Right lobe of liver (tissue), 4 donors: ENCODE measurements around the gene ETF1.
"Not testable (repeated sequence)": the region's sequence is repeated elsewhere in the genome, so short reads cannot be mapped to it uniquely, and the experiment has no call there.

Experiments used
- CTCF ChIP-seq, 4 donors: fragments of 200-600 bp in 3 of 4; fragments of 450-650 bp in 1 of 4; IDR thresholded peaks; one replicate each; pipeline versions ENCODE4 v1.5.1 to v1.8.0; 2016 to 2022; ENCODE audit warnings: antibody characterized with exemption in 4 of 4, mild to moderate bottlenecking in 2 of 4
- POLR2A ChIP-seq: fragments of 450-650 bp; IDR thresholded peaks from one replicate; pipeline ENCODE4 v1.6.1; 2017; ENCODE audit warnings: antibody characterized with exemption, mild to moderate bottlenecking
- donor health status: DM: no; HTN: no; CAD: no.
- donor health status: DM: no; HTN: no; CAD: no.
- donor health status: DM: no; HTN: yes; CAD: no.

GRCh38 chr5:138473151-138473550, 69.9 kb downstream of the ETF1 start:
- not testable (repeated sequence) for TF ChIP-seq CTCF (IDR thresholded peaks at IDR 0.05); POLR2A
